Fibroblast of skin of right biceps (primary cell): ENCODE data around the gene SDCCAG8.
"Not testable (repeated sequence)": the region's sequence is repeated elsewhere in the genome, so short reads cannot be mapped to it uniquely, and the experiment has no call there.

Source experiments
- DNase-seq: peaks from one replicate; pipeline ENCODE4 v3.0.0-alpha.2; 2013

The SDCCAG8 gene

GRCh38 chr1:243287123-243287460, 31.3 kb downstream of the SDCCAG8 start:
- DNase-seq, result no peak

GRCh38 chr1:243287652-243288051, 31.8 kb downstream of the SDCCAG8 start:
- DNase-seq, result peak; percentile 89

GRCh38 chr1:243288062-243288461, 32.2 kb downstream of the SDCCAG8 start:
- no peak for DNase-seq

GRCh38 chr1:243291292-243291691, 35.5 kb downstream of the SDCCAG8 start:
- peak; percentile 42 for DNase-seq

GRCh38 chr1:243292117-243292516, 36.3 kb downstream of the SDCCAG8 start:
- no peak for DNase-seq

- no peak for DNase-seq
These were observed 38.3 kb downstream of the SDCCAG8 start for GRCh38 chr1:243293941-243294722.

- DNase-seq, result peak; percentile 81
These were observed 38.9 kb downstream of the SDCCAG8 start for GRCh38 chr1:243294723-243295121.

GRCh38 chr1:243299069-243299468, 43.2 kb downstream of the SDCCAG8 start:
- no peak for DNase-seq

- no peak for DNase-seq
These were observed 45.2 kb downstream of the SDCCAG8 start for GRCh38 chr1:243301059-243301458.

GRCh38 chr1:243311809-243312208, 56.0 kb downstream of the SDCCAG8 start:
- no peak for DNase-seq

GRCh38 chr1:243312952-243313634, 57.3 kb downstream of the SDCCAG8 start:
- DNase-seq, result no peak

- no peak for DNase-seq
These were observed 58.0 kb downstream of the SDCCAG8 start for GRCh38 chr1:243313635-243314536.

GRCh38 chr1:243315455-243315854, 59.6 kb downstream of the SDCCAG8 start:
- DNase-seq, result peak; percentile 7

- DNase-seq, result no peak
These were observed 60.1 kb downstream of the SDCCAG8 start for GRCh38 chr1:243315893-243316292.

GRCh38 chr1:243316366-243316989, 60.6 kb downstream of the SDCCAG8 start:
- DNase-seq, result no peak

GRCh38 chr1:243320224-243320623, 64.4 kb downstream of the SDCCAG8 start:
- no peak for DNase-seq

- no peak for DNase-seq
These were observed 66.5 kb downstream of the SDCCAG8 start for GRCh38 chr1:243322326-243322725.

- DNase-seq, result no peak
These were observed 67.7 kb downstream of the SDCCAG8 start for GRCh38 chr1:243323491-243323890.

- peak; percentile 74 for DNase-seq
These were observed 69.6 kb downstream of the SDCCAG8 start for GRCh38 chr1:243325305-243325890.

GRCh38 chr1:243332440-243332839, 76.6 kb downstream of the SDCCAG8 start:
- no peak for DNase-seq

GRCh38 chr1:243335292-243335691, 79.5 kb downstream of the SDCCAG8 start:
- DNase-seq, result peak; percentile 26

GRCh38 chr1:243336163-243336562, 80.3 kb downstream of the SDCCAG8 start:
- no peak for DNase-seq

- not testable (repeated sequence) for DNase-seq
These were observed 83.0 kb downstream of the SDCCAG8 start for GRCh38 chr1:243338848-243339247.
